Naive thymus-derived CD4-positive, alpha-beta T cell (primary cell): Measurements from ENCODE around the gene TRAF2. TPM values are rescaled to one million over a fixed set of nuclear protein-coding genes. Genes with fewer than 3 reads are reported as not detected.

Experiments
- ATAC-seq: fragments of 150-1000 bp; cut with Tn5 transposase; 2 replicates; pipeline ENCODE4 v1.10.0; 2021; ENCODE audit warnings: mild to moderate bottlenecking, moderate library complexity
- CTCF ChIA-PET: fragments of 350-600 bp; sonication (Branson Sonifier 250); formaldehyde crosslinking; loops from one replicate; lab custom pipeline; 2021; ENCODE audit warnings: antibody characterized with exemption; lab: Charles Lee
- POLR2A ChIA-PET: fragments of 350-600 bp; sonication (Branson Sonifier 250); formaldehyde crosslinking; loops from one replicate; lab custom pipeline; 2021; ENCODE audit warnings: antibody characterized with exemption, inconsistent platforms; lab: Charles Lee
- DNase-seq, 9 donors: peaks; one replicate each; pipeline versions ENCODE4 v3.0.0 to v3.0.0-alpha.2; 2020 to 2022; ENCODE audit warnings: mixed read lengths in 1 of 9
- H3K27ac ChIP-seq: one replicate; pipeline ENCODE4 v1.7.0; 2013; ENCODE audit warnings: mild to moderate bottlenecking, low read depth, low read length, moderate library complexity
- H3K27me3 ChIP-seq, 2 donors: one replicate each; pipeline ENCODE4 v1.7.0; 2013; ENCODE audit warnings: low read length in 2 of 2, mild to moderate bottlenecking in 2 of 2, moderate library complexity in 2 of 2; ENCODE audit not compliant: control insufficient read depth in 2 of 2, insufficient read depth in 2 of 2
- H3K36me3 ChIP-seq, 3 experiments: 1 replicate in 2 of 3; 2 replicates in 1 of 3; pipeline ENCODE4 v1.7.0; 2013; ENCODE audit warnings: low read length in 3 of 3, mild to moderate bottlenecking in 3 of 3, moderate library complexity in 1 of 3; ENCODE audit not compliant: insufficient read depth in 3 of 3, control insufficient read depth in 2 of 3
- H3K4me1 ChIP-seq, 2 donors: one replicate each; pipeline ENCODE4 v1.7.0; 2013; ENCODE audit warnings: low read length in 2 of 2, mild to moderate bottlenecking in 2 of 2, moderate library complexity in 1 of 2; ENCODE audit not compliant: control insufficient read depth in 2 of 2, insufficient read depth in 2 of 2
- H3K4me3 ChIP-seq: 2 replicates; pipeline ENCODE4 v1.7.0; 2013; ENCODE audit warnings: mild to moderate bottlenecking, low read length
- H3K9me3 ChIP-seq, 3 experiments: 1 replicate in 2 of 3; 2 replicates in 1 of 3; pipeline ENCODE4 v1.7.0; 2013; ENCODE audit warnings: low read length in 3 of 3; ENCODE audit not compliant: control insufficient read depth in 2 of 3
- H3K27ac Mint-ChIP-seq, 9 donors: one replicate each; pipeline ENCODE4 v1.8.0; 2020 to 2022; ENCODE audit warnings: mixed read lengths in 9 of 9, mild to moderate bottlenecking in 8 of 9, moderate library complexity in 5 of 9, inconsistent platforms in 2 of 9
- H3K27me3 Mint-ChIP-seq, 5 donors: one replicate each; pipeline ENCODE4 v1.8.0; 2021 to 2022; ENCODE audit warnings: mixed read lengths in 5 of 5, mild to moderate bottlenecking in 1 of 5
- H3K36me3 Mint-ChIP-seq, 5 donors: one replicate each; pipeline ENCODE4 v1.8.0; 2020 to 2022; ENCODE audit warnings: mixed read lengths in 5 of 5, mild to moderate bottlenecking in 3 of 5, inconsistent platforms in 1 of 5
- H3K4me1 Mint-ChIP-seq, 7 donors: one replicate each; pipeline ENCODE4 v1.8.0; 2020 to 2022; ENCODE audit warnings: mixed read lengths in 7 of 7, mild to moderate bottlenecking in 3 of 7, inconsistent platforms in 1 of 7
- H3K4me3 Mint-ChIP-seq, 10 donors: one replicate each; pipeline ENCODE4 v1.8.0; 2020 to 2022; ENCODE audit warnings: mild to moderate bottlenecking in 10 of 10, mixed read lengths in 10 of 10, moderate library complexity in 6 of 10, inconsistent platforms in 2 of 10
- H3K9me3 Mint-ChIP-seq, 11 donors: one replicate each; pipeline ENCODE4 v1.8.0; 2020 to 2022; ENCODE audit warnings: mixed read lengths in 11 of 11, mild to moderate bottlenecking in 4 of 11, inconsistent platforms in 1 of 11, moderate library complexity in 1 of 11
- intact Hi-C, 2 donors: fragments of 100-400 bp; cut with micrococcal nuclease; formaldehyde crosslinking; loops; one replicate each; pipeline ENCODE4 v1.15.1; 2023
- polyA plus RNA-seq, 2 donors: library from polyadenylated mRNA; unstranded; fragments of 300-500 nt; fragmentation: Illumina TruSeq; gene quantifications; one replicate each; pipeline ENCODE4 v1.2.3, GENCODE V29; 2021
- total RNA-seq, 6 experiments: library from RNA in 5 of 6; stranded (reverse) in 5 of 6; gene quantifications; 1 replicate in 5 of 6; 2 replicates in 1 of 6; pipeline ENCODE4 v1.2.3 and lab custom pipeline; 2021 to 2026

Gene TRAF2
- total and polyA plus RNA-seq, 7 experiments from 2014 or later = 11.9 to 72.8 (median 29.1) TPM

- intact Hi-C loops = no loop called here
- Histone ChIP-seq H3K4me3 (no peak overlapping the region), H3K4me1 (peaks cover 12 to 70% of the 10 kb centered on the region in 2 donors), H3K27ac (no peak overlapping the region), H3K27me3 (no peaks in the 10 kb centered on the region), H3K9me3 (no peaks in the 10 kb centered on the region), H3K36me3 (no peaks in the 10 kb centered on the region)
- Mint-ChIP-seq H3K36me3 (no peaks in the 10 kb centered on the region), H3K27ac (peak overlapping the region in 3 of 9 donors; percentile 44 to 60 (median 55)), H3K4me1 (peaks cover 0 to 37% (median 26%) of the 10 kb centered on the region in 7 donors), H3K27me3 (peaks cover 0 to 6% (median 0%) of the 10 kb centered on the region in 5 donors), H3K9me3 (no peaks in the 10 kb centered on the region), H3K4me3 (peak overlapping the region in 2 of 10 donors; percentile 28 to 35)
- ChIA-PET POLR2A (no interaction called here), CTCF (interaction anchor here (0.6 kb wide), 1 partner anchor 60 kb away, joined by 3 read pairs; no protein-coding TSS in a partner anchor)
- DNase-seq (no peak), ATAC-seq (no peak)
These were observed 76.5 kb downstream of the TRAF2 start for GRCh38 chr9:136962701-136963248.

GRCh38 chr9:136963341-136963740 lies 77.0 kb downstream of the TRAF2 start:
- Mint-ChIP-seq H3K4me3 (no peak overlapping the region), H3K36me3 (no peaks in the 10 kb centered on the region), H3K27ac (peak overlapping the region in 1 of 9 donors; percentile 60), H3K27me3 (peaks cover 0 to 6% (median 0%) of the 10 kb centered on the region in 5 donors), H3K4me1 (peaks cover 0 to 37% (median 26%) of the 10 kb centered on the region in 7 donors), H3K9me3 (no peaks in the 10 kb centered on the region)
- no peaks in the 10 kb centered on the region for H3K9me3 ChIP-seq
- intact Hi-C loops = no loop called here
- DNase-seq = no peak
- no peaks in the 10 kb centered on the region for H3K36me3 ChIP-seq
- CTCF ChIA-PET = no interaction called here
- H3K4me3 ChIP-seq = no peak overlapping the region
- H3K27me3 ChIP-seq = no peaks in the 10 kb centered on the region
- no peak for ATAC-seq
- POLR2A ChIA-PET = no interaction called here
- peaks cover 12 to 65% of the 10 kb centered on the region in 2 donors for H3K4me1 ChIP-seq
- H3K27ac ChIP-seq = no peak overlapping the region

- Histone ChIP-seq H3K4me1 (peaks cover 12 to 61% of the 10 kb centered on the region in 2 donors), H3K27ac (no peak overlapping the region), H3K9me3 (no peaks in the 10 kb centered on the region), H3K4me3 (no peak overlapping the region), H3K36me3 (no peaks in the 10 kb centered on the region), H3K27me3 (no peaks in the 10 kb centered on the region)
- ATAC-seq (no peak), DNase-seq (no peak)
- POLR2A ChIA-PET = no interaction called here
- intact Hi-C loops = no loop called here
- Mint-ChIP-seq H3K9me3 (no peaks in the 10 kb centered on the region), H3K27me3 (peaks cover 0 to 6% (median 0%) of the 10 kb centered on the region in 5 donors), H3K36me3 (no peaks in the 10 kb centered on the region), H3K4me1 (peaks cover 0 to 37% (median 22%) of the 10 kb centered on the region in 7 donors), H3K4me3 (no peak overlapping the region), H3K27ac (no peak overlapping the region)
- CTCF ChIA-PET = no interaction called here
These were observed 77.4 kb downstream of the TRAF2 start for GRCh38 chr9:136963751-136964150.

DNA sequence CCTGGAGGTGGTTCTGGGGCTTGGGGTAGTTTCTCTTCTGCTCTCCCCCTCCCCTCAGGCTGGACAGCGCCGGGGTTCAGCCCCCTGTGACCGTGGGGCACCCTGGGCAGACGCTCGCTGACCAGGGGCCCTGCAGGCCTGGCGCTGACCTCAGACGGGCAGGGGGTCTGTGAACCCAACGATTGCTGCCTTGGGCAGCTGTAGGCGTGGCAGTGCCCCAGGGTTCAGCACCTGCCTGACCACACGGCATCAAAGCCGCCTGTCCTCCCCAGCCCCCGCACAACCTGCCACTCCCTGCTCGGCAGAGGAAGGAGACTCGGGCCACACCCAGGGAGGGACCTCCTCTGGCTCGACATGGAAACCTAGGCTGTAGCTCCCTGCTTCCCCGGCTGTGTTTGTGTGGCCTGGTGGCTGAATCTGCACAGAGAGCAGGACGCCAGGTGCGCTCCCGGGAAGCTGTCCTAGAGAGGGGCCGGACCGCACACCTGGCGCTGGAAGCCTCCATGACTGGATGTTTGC lies 77.9 kb downstream of the TRAF2 start:
- intact Hi-C loops = no loop called here
- Histone ChIP-seq H3K27ac (no peak overlapping the region), H3K36me3 (no peaks in the 10 kb centered on the region), H3K4me1 (peaks cover 12 to 56% of the 10 kb centered on the region in 2 donors), H3K4me3 (no peak overlapping the region), H3K9me3 (no peaks in the 10 kb centered on the region), H3K27me3 (no peaks in the 10 kb centered on the region)
- Mint-ChIP-seq H3K27me3 (peaks cover 0 to 6% (median 0%) of the 10 kb centered on the region in 5 donors), H3K4me1 (peaks cover 0 to 37% (median 22%) of the 10 kb centered on the region in 7 donors), H3K9me3 (no peaks in the 10 kb centered on the region), H3K27ac (no peak overlapping the region), H3K36me3 (no peaks in the 10 kb centered on the region), H3K4me3 (no peak overlapping the region)
- POLR2A ChIA-PET = interaction anchor here (0.7 kb wide), 1 partner anchor 10 kb away, joined by 3 read pairs; no protein-coding TSS in a partner anchor
- DNase-seq (no peak), ATAC-seq (no peak)
- CTCF ChIA-PET = no interaction called here

DNA sequence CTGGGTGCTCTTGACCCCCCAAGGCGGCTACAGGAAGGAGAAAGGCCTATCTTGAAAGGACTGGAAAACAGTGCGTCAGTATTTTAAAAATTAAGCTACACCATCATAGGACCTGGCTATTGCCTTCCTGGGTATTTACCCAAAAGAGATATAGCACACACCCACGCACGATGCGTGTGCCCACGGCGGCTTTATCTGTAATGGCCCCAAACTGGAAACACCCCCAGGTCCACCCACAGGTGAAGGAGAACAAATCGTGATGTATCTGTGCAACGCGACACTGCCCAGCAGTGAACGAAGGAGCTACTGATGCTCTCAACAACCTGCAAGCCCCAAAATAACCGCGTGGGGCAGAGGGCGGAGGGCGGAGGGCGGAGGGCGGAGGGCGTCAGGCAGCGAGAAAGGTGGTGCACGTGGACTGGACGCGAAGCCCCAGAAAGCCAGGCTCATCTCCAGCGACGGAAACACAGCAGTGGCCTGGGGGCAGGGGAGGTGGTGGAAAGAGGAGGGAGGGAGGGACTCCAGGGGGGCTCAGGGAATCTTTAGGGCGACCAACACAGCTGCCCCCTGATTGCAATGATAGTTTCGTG lies 78.6 kb downstream of the TRAF2 start:
- Histone ChIP-seq H3K27ac (no peak overlapping the region), H3K9me3 (no peaks in the 10 kb centered on the region), H3K27me3 (no peaks in the 10 kb centered on the region), H3K4me3 (no peak overlapping the region), H3K36me3 (no peaks in the 10 kb centered on the region), H3K4me1 (peaks cover 12 to 49% of the 10 kb centered on the region in 2 donors)
- DNase-seq = no peak
- no peaks in the 10 kb centered on the region for H3K36me3 Mint-ChIP-seq
- no peak overlapping the region for H3K27ac Mint-ChIP-seq
- intact Hi-C loops = no loop called here
- POLR2A ChIA-PET = interaction anchor here (0.7 to 1.2 kb wide), 2 partner anchors 9 to 28 kb away, joined by 3 read pairs; no protein-coding TSS in a partner anchor
- CTCF ChIA-PET = no interaction called here
- H3K27me3 Mint-ChIP-seq = peaks cover 0 to 6% (median 0%) of the 10 kb centered on the region in 5 donors
- no peaks in the 10 kb centered on the region for H3K9me3 Mint-ChIP-seq
- no peak for ATAC-seq
- peak overlapping the region in 4 of 10 donors; percentile 13 to 48 (median 33) for H3K4me3 Mint-ChIP-seq
- peaks cover 0 to 36% (median 21%) of the 10 kb centered on the region in 7 donors for H3K4me1 Mint-ChIP-seq

DNA sequence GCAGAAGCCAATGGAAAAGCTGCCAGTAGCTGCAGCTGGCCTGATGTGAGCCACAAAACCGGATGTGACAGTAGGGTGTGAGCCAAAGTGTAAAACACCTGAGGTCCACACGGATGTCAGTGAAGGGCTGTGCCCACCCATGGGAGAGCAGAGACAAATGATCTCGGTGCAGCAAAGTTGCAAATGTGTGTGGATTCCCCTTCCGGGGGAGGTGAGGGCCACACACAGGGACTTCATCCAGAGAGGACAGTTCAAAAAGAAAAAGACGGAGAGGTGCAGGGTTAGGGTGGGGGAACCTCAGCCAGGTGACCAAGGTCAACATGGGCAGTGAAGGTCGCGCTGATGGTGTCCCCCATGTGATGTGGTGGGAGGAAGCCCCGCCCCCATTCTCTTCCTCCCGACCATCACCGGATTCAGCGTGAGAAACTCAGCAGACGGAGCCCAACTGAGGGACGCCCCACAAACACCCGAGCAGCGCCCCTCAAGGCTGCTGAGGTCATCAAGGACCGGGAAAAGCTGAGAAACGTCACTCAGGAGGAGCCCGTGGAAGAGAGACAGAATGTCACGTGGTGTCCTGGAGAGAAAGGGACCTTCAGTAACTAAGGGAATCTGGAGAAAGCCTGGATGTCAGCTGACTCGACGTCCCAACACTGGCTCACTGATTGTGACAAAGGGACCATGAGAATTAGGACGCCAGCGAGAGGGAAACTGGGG lies 79.6 kb downstream of the TRAF2 start:
- Mint-ChIP-seq H3K4me1 (peaks cover 0 to 30% (median 16%) of the 10 kb centered on the region in 7 donors), H3K27ac (peak overlapping the region in 6 of 9 donors; percentile 8 to 89 (median 54)), H3K27me3 (peaks cover 0 to 6% (median 0%) of the 10 kb centered on the region in 5 donors), H3K36me3 (no peaks in the 10 kb centered on the region), H3K4me3 (peak overlapping the region; percentile 21 to 84 (median 71)), H3K9me3 (no peaks in the 10 kb centered on the region)
- ATAC-seq = peak; percentile 36
- intact Hi-C loops = no loop called here
- no peak overlapping the region for H3K27ac ChIP-seq
- CTCF ChIA-PET = no interaction called here
- DNase-seq = no peak
- H3K9me3 ChIP-seq = no peaks in the 10 kb centered on the region
- peak overlapping the region; percentile 40 for H3K4me3 ChIP-seq
- no peaks in the 10 kb centered on the region for H3K27me3 ChIP-seq
- peaks cover 12 to 44% of the 10 kb centered on the region in 2 donors for H3K4me1 ChIP-seq
- H3K36me3 ChIP-seq = no peaks in the 10 kb centered on the region
- POLR2A ChIA-PET = interaction anchor here (1.2 kb wide), 1 partner anchor 27 kb away, joined by 3 read pairs; no protein-coding TSS in a partner anchor
